Measurements from ENCODE around the gene SUB1.
A peak's percentile ranks its signal among the peaks of the same experiment; 100 is the strongest.
"Not testable (repeated sequence)": the region's sequence is repeated elsewhere in the genome, so short reads cannot be mapped to it uniquely, and the experiment has no call there.

Gene SUB1

GRCh38 chr5:32630867-32631491, 45.6 kb downstream of the SUB1 start:
- H3K9me3 ChIP-seq (ENCODE audit: control insufficient read depth, insufficient read depth, low read depth, low read length), result no peaks in the 10 kb centered on the region
- no peak overlapping the region for H3K4me3 ChIP-seq (ENCODE audit: low read depth, low read length)
- no peak overlapping the region for H3K27ac ChIP-seq (ENCODE audit: extremely low read depth, low read depth, low read length)
- H3K4me1 ChIP-seq (ENCODE audit: control insufficient read depth, insufficient read depth, low read length), result no peaks in the 10 kb centered on the region
- TF ChIP-seq ZNF621 (tag by site-specific recombination; IDR thresholded peaks at IDR 0.05) (no peak), ZSCAN23 (tag by site-specific recombination; IDR thresholded peaks at IDR 0.05) (no peak), ZNF354C (tag by site-specific recombination; IDR thresholded peaks at IDR 0.05; ENCODE audit: borderline replicate concordance, low read depth) (no peak), GFI1B (tag by site-specific recombination; IDR thresholded peaks at IDR 0.05) (no peak), ZNF416 (tag by site-specific recombination; IDR thresholded peaks at IDR 0.05) (no peak), ZNF366 (tag by site-specific recombination; conservative IDR thresholded peaks at IDR 0.05) (no peak), ZBTB7A (tag by site-specific recombination; IDR thresholded peaks at IDR 0.05; ENCODE audit: low read depth) (no peak), ZBTB26 (tag by site-specific recombination; optimal IDR thresholded peaks at IDR 0.05) (no peak), ZNF140 (tag by site-specific recombination; IDR thresholded peaks at IDR 0.05) (no peak), ZNF394 (tag by site-specific recombination; IDR thresholded peaks at IDR 0.05; ENCODE audit: borderline replicate concordance) (no peak), ZNF24 (tag by site-specific recombination; IDR thresholded peaks at IDR 0.05) (no peak), ZNF18 (tag by site-specific recombination; IDR thresholded peaks at IDR 0.05) (no peak), ZNF19 (tag by site-specific recombination; IDR thresholded peaks at IDR 0.05; ENCODE audit: low read depth) (no peak), ZNF266 (tag by site-specific recombination; IDR thresholded peaks at IDR 0.05; ENCODE audit: low read depth) (no peak), HOXA7 (CRISPR knock-in tag; IDR thresholded peaks at IDR 0.05; ENCODE audit: borderline replicate concordance) (no peak)
- ChIA-PET CTCF (interaction anchor here (0.9 to 1.4 kb wide), 2 partner anchors 141 to 283 kb away, joined by 3 to 6 read pairs; no protein-coding TSS in a partner anchor), POLR2A (no interaction called here)
- no peaks in the 10 kb centered on the region for H3K36me3 ChIP-seq (ENCODE audit: control insufficient read depth in 2 of 2, insufficient read depth in 1 of 2, low read length in 2 of 2)

- CTCF ChIA-PET; H3K27ac ChIP-seq (ENCODE audit: extremely low read depth, low read depth, low read length); POLR2A ChIA-PET; H3K4me3 ChIP-seq (ENCODE audit: low read depth, low read length); H3K4me1 ChIP-seq (ENCODE audit: control insufficient read depth, insufficient read depth, low read length); H3K36me3 ChIP-seq (ENCODE audit: control insufficient read depth in 2 of 2, insufficient read depth in 1 of 2, low read length in 2 of 2); H3K9me3 ChIP-seq (ENCODE audit: control insufficient read depth, insufficient read depth, low read depth, low read length): not testable (repeated sequence)
- TF ChIP-seq OVOL3 (tag by site-specific recombination; IDR thresholded peaks at IDR 0.05) (0 out of 2 replicates have a peak, but pooled peaks have one; percentile 33), GLI2 (tag by site-specific recombination; IDR thresholded peaks at IDR 0.05; ENCODE audit: borderline replicate concordance, low read depth) (peak; percentile 66; the same call in 1 of the 2 replicates), ZNF354C (tag by site-specific recombination; IDR thresholded peaks at IDR 0.05; ENCODE audit: borderline replicate concordance, low read depth) (0 out of 2 replicates have a peak, but pooled peaks have one; percentile 42), ZNF558 (tag by site-specific recombination; IDR thresholded peaks at IDR 0.05) (peak; percentile 86), ZNF629 (tag by site-specific recombination; IDR thresholded peaks at IDR 0.05) (peak; percentile 49; the same call in 1 of the 2 replicates), ZNF654 (tag by site-specific recombination; IDR thresholded peaks at IDR 0.05; ENCODE audit: low read depth) (peak; percentile 36), ZNF664 (tag by site-specific recombination; IDR thresholded peaks at IDR 0.05) (peak; percentile 49; the same call in 1 of the 2 replicates), ZNF202 (tag by site-specific recombination; IDR thresholded peaks at IDR 0.05; ENCODE audit: borderline replicate concordance) (0 out of 2 replicates have a peak, but pooled peaks have one; percentile 34), ZNF140 (tag by site-specific recombination; IDR thresholded peaks at IDR 0.05) (0 out of 2 replicates have a peak, but pooled peaks have one; percentile 39), ZNF623 (tag by site-specific recombination; IDR thresholded peaks at IDR 0.05) (peak; percentile 79), ZNF292 (tag by site-specific recombination; IDR thresholded peaks at IDR 0.05; ENCODE audit: borderline replicate concordance, low read depth) (0 out of 2 replicates have a peak, but pooled peaks have one; percentile 51), ZNF518A (tag by site-specific recombination; conservative IDR thresholded peaks at IDR 0.05; ENCODE audit: low read depth) (peak; percentile 89), ZNF433 (tag by site-specific recombination; IDR thresholded peaks at IDR 0.05; ENCODE audit: low read depth) (0 out of 2 replicates have a peak, but pooled peaks have one; percentile 48), ZBTB8A (tag by site-specific recombination; IDR thresholded peaks at IDR 0.05) (peak; percentile 77), ZNF530 (tag by site-specific recombination; IDR thresholded peaks at IDR 0.05; ENCODE audit: low read depth) (0 out of 2 replicates have a peak, but pooled peaks have one; percentile 43)
Observed at GRCh38 chr5:32633017-32633416, 47.7 kb downstream of the SUB1 start.
